Iris pigment epithelial cell (primary cell): ENCODE measurements around the gene LONP2.
"Not testable (repeated sequence)": the region's sequence is repeated elsewhere in the genome, so short reads cannot be mapped to it uniquely, and the experiment has no call there.

ENCODE experiments used
- DNase-seq: peaks from one replicate; pipeline ENCODE4 v3.0.0-alpha.2; 2011; ENCODE audit warnings: low read depth

The LONP2 gene

DNA sequence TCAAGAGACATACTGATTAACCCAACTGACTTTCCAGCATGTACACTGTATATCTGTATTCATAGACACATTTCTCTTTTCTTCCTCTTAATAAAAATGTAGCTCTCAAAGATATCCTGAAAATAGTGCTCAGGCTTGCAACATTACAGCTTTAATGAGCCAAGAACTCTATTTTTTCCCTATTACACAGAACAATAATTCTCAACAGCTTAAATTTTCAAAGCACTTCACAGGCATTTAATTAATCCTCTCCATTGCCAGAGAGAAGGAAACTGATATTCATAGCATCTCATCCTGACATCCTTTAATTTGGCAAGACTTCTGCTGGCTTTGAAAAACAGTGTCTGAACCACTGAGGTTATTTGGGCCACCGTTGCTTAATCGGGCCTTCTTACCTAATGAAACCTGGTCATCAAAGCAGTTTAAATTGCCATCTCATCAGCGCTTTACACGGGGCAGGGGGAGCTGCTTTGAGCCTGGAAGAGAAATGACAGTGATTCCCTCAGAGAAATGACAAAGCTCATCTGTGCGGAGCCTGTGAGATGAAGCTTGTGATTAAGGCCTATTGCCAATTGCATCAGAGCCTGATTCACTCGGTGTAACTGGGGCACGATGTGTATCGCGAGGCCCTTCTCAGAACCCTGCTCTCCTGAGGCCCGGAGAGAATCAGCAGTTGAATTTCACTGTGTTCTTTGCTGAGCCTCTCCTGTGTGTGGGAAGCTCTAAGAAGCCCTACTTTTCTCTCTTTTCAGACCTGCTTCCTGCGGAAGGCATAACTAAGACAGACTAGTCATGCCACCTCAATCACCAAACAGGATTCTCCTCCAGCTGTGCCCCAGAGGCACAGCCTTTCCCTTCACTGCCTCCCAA, 149.6 kb downstream of the LONP2 start:
- DNase-seq: peak; percentile 89

DNA sequence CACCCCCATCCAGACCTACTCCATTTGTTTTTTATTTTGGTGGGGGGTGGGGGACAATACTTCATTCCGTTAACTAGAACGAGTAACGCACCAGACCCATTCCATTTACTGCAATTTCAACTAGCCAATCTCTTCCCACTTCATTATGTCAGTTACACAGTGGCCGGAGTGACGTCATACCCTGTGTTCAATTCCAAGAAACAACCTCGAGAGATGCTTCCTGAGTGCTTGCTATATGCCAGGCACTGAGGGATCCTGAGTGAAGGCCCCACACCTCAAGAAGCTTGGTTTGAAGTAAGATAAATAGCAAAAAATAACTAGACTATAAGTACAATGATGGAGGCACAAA, 150.2 kb downstream of the LONP2 start:
- DNase-seq: no peak

GRCh38 chr16:48395375-48395774, 151.3 kb downstream of the LONP2 start:
- DNase-seq: no peak

DNA sequence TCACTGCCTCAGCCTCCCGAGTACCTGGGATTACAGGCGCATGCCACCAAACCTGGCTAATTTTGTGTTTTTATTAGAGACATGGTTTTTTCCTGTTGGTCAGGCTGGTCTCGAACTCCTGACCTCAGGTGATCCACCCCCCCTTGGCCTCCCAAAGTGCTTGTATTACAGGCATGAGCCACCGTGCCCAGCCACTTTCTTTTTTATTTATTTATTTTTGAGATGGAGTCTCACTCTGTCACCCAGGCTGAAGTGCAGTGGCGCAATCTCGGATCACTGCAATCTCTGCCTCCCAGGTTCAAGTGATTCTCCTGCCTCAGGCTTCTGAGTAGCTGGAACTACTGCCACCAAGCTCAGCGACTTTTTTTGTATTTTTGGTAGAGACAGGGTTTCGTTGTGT, 158.4 kb downstream of the LONP2 start:
- DNase-seq: not testable (repeated sequence)

GRCh38 chr16:48405153-48405552, 161.1 kb downstream of the LONP2 start:
- DNase-seq: no peak

DNA sequence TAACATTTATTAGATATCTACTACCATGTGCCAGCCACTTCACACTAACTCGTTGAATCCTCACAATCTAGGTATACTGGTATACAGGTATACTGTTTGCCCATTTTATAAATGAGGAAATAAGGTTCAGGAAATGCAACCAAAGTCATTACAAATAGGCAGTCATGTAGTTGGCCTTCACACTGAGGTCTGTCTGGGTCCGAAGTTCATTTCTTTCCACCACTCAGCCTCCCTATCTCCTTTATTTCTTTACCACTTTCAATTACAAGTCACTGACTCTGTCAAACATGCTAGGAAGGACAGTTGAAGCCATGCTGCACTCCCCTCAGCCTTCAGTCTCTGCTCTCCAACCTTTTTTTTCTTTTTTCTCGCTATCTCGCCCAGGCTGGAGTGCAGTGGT, 161.8 kb downstream of the LONP2 start:
- DNase-seq: no peak
